G401 (cell line): ENCODE results near the gene CEACAM19. TPM values are rescaled to one million over a fixed set of nuclear protein-coding genes. Genes with fewer than 3 reads are reported as not detected.
"Not testable (repeated sequence)": the region's sequence is repeated elsewhere in the genome, so short reads cannot be mapped to it uniquely, and the experiment has no call there.

ENCODE experiments used
- DNase-seq: peaks from one replicate; pipeline ENCODE4 v3.0.0-alpha.2; 2015; ENCODE audit warnings: low spot score
- in situ Hi-C: cut with HindIII; loops from 2 replicates; pipeline ENCODE4 v1.10.0; 2016; ENCODE audit warnings: low sequenced_read_pairs, mixed read lengths
- total RNA-seq: library from RNA; depleted of rRNA; stranded (reverse); fragments of >200 nt; shearing (Covaris generic); gene quantifications from 2 replicates; pipeline ENCODE4 v1.2.3, GENCODE V29; 2014

CEACAM19 gene
- total RNA-seq, 1 experiment from 2014 or later: 0.78 TPM

DNA sequence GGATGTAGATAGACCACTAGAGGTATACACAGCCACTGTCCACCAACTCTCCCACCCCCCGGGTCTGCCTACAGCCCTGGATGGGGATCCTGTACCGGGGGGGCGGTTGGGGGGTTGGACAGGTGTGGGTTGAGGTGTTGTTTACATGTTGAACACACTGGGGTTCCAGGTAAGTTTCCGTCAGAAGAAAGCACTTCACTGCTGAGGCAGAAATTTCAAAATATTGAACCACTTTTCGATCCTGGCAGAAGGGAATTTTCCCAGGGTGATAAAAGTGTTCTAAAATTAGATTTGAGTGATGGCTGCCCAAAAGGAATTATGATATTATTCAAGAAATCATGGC, 21.1 kb downstream of the CEACAM19 start:
- in situ Hi-C loops: no loop called here
- no peak for DNase-seq

DNA sequence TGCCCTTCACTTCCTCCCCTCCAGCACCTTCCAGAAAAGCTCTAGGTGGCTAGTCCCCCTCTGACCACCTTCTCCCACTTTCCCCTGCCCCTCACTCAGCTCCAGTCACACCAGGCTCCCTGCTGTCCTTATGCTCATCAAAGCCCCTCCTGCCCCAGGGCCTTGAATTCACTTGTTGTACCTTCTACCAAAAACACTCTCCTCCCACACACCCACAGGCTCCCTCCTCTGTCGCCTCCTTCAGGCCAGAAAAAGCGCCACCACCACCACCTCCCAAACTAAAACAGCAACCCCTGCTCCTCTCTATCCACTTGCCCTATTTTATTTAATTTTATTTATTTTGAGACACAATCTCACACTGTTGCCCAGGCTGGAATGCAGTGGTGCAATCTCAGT, 22.9 kb downstream of the CEACAM19 start:
- DNase-seq: no peak
- in situ Hi-C loops: no loop called here

DNA sequence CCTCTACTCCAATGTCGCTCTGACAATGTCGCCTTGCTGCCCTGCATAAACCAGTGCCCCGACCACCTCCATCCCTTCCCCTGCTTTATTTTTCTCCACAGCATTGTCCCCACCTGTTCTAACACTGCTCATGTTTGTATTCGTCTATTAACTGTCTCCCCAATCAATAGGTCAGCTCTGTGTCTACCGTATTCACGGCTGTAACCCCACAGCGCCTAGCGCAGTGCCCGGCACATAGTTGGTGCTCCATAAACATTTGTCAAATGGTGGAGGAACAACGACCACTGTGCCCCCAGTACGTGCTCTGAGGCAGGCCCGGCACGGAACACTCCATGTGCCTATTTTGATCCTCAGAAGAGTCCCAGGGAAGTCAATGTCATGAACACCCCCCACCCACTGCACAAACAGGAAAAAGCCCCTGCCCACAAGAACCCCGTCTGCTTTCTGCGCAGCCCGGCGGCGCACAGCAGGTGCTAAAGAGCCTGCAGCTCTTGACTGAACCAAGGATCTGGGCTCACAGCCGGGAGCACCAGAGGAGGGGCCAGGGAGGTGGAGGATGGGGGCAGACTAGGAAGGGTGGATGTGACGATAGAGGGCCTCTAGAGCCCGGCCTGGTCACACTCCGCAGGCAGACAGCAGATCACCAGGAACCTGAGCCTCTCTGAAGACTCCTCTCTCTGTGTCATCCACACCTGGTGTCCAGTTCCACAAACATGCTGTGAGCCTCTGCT, 25.8 kb downstream of the CEACAM19 start:
- no peak for DNase-seq
- in situ Hi-C loops: no loop called here

DNA sequence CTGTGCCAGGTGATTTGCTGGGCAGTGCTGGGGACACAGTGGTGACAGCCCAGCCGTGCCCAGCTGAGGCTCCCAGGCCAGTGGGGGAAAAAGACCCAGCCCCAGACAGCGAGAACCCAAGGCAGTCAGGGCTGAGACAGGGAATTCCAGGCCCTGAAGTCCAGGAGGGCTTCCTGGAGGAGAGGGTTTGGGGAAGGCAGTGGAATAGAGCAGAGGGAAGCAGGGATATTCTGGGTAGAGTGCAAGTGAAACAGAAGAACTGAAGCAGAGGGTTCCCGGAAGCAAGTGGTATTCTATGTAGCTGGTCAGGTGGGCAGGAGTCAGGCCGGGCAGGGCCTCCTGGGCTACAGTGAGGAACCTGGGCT, 26.4 kb downstream of the CEACAM19 start:
- in situ Hi-C loops: no loop called here
- DNase-seq: no peak

DNA sequence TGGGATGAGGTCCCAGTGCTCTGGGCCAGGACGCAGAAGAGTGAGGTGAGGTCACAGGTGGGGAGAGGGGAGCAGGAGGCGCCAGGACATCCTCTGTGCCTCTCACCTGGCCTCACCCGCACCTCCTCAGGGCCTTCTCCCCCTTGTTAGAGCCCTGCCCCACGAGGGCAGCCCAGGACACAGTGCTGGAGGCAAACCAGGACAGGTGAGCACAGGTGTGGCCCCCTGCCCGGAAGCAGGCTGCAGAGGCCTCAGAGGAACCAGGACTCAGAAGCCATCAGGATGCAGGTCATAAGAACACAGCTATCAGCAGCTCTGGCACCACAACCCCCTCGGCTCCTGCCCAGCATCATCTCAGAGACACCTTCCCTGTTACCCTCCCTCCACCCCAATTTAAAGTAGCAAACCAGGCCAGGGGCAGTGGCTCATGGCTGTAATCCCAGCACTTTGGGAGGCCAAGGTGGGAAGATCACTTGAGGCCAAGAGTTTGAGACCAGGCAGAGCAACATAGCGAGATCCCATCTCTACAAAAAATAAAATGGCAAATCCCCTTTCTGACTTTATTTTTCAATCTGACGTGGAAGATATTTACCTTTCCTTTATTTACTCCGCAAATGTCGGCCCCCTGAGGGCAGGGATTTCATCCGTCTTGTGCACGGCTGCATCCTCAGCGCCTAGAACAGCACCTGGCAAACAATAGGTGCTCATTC, 27.4 kb downstream of the CEACAM19 start, which contains the start of gene CEACAM16:
Gene CEACAM16 (plus strand): TSS at position 660 of the 710 bp plus-strand sequence. CDS start 2,306 bp downstream, outside the sequence.
- in situ Hi-C loops: no loop called here
- no peak for DNase-seq

DNA sequence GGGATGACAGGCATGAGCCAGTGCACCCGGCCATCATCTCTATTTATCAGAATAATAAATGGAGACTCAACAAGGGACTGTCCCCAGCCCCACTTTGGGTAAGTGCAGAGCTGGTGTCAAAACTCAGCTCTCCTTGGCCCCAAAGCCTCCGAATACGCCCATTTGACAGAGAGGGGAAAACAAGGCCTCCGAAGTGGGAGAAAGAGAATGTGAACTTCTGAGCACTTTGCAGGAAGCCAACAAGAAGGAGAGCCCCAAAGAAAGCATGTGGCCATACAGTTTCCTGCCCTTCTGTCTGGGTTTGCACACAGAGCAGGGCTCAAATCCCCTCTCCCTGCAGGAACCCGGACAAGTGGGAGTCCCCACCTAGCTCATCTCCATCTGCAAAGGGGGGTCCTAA, 29.3 kb downstream of the CEACAM19 start:
- in situ Hi-C loops: loop anchor here (25.0 kb wide), 1 partner anchor 137 kb away; the partner anchor contains the start of gene NECTIN2
- DNase-seq: no peak

DNA sequence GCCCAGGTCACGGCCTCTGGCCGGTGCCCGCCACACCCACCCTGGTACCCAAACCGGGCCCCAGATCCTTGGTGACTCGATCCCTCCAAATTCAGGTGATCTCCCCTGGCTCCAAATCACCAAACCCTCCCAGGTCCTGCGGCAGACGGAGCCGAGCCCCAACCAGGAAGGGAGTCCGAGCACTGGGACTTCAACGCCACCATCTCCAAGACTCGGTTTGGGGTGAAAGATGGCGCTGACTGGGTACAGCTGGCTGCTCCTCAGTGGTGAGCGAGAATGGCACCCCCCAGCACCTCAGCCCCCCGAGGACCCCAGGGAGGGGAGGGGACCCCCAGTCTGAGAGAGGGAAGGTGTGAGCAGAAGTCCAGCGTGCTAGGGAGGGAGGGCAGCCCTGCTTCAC, 29.9 kb downstream of the CEACAM19 start:
- no peak for DNase-seq
- in situ Hi-C loops: loop anchor here (25.0 kb wide), 1 partner anchor 136 kb away; the partner anchor contains the start of gene NECTIN2

DNA sequence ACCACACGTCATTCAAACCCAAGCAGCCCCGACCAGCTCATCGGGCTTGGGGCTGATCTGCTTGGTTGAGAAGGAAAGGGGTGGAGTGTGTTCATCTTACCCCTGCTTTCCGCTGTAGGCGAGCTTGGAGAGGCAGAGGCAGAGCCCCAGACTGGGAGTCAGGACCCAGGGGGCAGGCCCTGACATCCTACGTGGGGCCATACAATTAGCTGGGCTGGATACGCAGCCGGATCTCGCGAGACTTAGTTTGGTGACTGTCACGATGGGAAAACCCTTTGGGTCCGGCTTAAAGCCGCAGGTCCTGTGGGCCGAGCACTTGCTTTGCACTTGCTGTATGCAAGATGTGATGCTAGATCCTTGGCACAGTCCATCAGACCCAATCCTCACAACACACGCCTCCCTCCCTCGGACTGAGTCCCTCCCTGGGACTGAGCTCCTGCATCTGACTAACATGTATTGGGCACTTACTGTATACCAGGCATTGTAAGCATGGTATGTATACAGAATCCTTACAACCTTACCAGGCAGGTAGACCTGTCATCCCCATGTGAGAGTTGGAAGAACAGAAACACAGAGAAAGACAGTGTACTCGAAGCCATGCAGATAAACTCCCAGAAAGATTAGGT, 31.4 kb downstream of the CEACAM19 start:
- in situ Hi-C loops: loop anchor here (25.0 kb wide), 1 partner anchor 135 kb away; the partner anchor contains the start of gene NECTIN2
- DNase-seq: no peak

DNA sequence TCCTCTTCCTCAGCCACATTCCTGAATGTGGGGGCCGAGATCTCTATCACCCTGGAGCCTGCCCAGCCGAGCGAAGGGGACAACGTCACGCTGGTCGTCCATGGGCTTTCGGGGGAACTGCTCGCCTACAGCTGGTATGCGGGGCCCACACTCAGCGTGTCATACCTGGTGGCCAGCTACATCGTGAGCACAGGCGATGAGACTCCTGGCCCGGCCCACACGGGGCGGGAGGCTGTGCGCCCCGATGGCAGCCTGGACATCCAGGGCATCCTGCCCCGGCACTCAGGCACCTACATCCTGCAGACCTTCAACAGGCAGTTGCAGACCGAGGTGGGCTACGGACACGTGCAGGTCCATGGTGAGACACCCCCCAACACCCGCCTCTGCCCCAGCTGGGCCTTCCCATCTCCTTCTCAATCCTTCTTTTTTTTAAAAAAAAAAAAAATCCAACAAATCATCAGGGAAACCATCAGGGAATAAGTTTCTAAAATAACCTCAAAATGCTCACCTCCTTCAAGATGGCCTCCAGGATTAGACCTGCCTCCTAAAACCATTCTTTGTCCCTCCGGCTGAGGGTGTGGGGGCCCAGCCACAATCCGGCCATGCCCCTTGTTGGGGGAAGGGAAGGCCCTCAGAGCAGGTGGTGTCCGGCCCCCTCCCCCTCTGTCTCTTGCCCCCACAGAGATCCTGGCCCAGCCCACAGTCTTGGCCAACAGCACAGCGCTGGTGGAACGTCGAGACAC, 32.2 kb downstream of the CEACAM19 start:
- in situ Hi-C loops: loop anchor here (25.0 kb wide), 1 partner anchor 134 kb away; the partner anchor contains the start of gene NECTIN2
- no peak for DNase-seq

DNA sequence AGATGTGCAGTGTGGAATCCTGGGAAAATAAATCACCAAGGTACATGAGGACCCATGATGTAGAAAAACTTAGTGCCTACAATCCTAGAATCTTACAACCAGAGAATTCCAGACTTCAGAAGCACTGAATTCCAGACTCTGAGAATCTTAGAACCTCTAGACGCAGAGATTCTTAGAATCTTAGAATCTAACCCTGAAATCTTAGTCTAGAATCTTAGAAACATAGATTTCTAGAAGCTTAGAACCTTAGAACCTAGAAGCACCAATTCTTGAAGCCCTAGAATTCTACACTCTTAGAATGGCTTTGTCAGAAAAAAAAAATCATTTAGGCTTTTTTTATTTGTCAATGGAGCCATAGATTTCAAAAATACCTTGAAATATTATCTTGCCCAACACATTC, 33.7 kb downstream of the CEACAM19 start:
- in situ Hi-C loops: loop anchor here (25.0 kb wide), 1 partner anchor 132 kb away; the partner anchor contains the start of gene NECTIN2
- DNase-seq: no peak

DNA sequence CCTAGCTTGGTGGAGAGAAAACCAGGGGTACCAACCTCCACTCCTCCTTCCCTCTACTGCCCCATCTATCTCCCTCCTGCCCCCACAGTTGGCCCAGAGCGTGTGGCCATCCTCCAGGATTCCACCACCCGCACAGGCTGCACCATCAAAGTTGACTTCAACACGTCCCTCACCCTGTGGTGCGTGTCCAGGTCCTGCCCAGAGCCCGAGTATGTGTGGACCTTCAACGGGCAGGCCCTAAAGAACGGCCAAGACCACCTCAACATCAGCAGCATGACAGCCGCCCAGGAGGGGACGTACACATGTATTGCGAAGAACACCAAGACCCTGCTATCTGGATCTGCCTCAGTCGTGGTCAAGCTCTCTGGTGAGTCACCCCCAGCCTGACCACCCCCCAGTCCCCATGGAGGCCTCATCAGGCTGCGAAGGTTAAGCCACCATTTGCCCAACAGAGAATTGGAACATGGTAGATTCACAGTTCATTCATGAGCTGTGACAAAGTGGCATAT, 34.3 kb downstream of the CEACAM19 start:
- DNase-seq: no peak
- in situ Hi-C loops: loop anchor here (25.0 kb wide), 1 partner anchor 132 kb away; the partner anchor contains the start of gene NECTIN2

DNA sequence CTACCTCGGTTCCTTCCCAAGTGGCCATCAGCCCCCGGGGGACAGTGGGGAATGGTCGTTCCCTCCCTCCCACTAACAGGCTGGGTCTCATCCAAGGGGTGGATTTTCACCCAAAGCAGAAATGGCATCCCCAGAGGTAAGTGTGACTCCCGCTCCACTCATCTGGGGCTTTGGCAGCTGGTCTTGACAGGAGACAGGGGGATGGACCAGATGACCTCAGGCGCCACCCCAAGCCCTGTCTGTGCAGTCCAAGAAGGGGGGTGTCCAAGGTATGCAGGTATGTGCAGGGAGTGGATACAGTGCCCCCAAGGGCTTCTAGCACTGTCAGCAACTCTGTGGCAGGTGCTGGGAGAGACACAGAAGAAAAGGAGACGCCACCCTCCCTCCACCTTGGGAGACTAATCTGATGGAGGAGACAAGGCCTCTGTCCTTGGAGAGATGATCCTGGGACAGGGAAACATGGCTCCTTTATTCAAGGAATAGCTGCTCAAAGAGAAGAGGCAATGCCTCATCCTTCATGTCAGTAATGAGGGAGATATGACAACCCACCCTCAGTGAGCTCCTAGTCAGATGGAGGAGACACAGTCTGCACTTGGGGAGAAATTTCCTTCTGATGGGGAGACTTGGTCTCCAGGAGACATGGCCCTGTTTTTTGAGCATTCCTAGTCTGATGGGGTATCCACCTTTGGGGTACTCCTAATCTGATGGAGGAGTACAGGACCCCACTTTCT, 35.4 kb downstream of the CEACAM19 start:
- DNase-seq: no peak
- in situ Hi-C loops: loop anchor here (25.0 kb wide), 1 partner anchor 131 kb away; the partner anchor contains the start of gene NECTIN2

DNA sequence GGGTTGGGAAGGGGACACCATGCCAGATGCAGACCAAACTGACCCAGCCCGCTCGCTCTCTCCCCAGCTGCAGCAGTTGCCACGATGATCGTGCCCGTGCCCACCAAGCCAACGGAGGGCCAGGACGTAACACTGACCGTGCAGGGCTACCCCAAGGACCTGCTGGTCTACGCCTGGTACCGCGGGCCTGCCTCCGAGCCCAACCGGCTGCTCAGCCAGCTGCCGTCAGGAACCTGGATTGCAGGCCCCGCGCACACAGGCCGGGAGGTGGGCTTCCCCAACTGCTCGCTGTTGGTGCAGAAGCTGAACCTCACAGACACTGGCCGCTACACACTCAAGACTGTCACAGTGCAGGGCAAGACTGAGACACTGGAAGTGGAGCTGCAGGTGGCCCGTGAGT, 36.5 kb downstream of the CEACAM19 start:
- DNase-seq: no peak
- in situ Hi-C loops: loop anchor here (25.0 kb wide), 1 partner anchor 130 kb away; the partner anchor contains the start of gene NECTIN2

DNA sequence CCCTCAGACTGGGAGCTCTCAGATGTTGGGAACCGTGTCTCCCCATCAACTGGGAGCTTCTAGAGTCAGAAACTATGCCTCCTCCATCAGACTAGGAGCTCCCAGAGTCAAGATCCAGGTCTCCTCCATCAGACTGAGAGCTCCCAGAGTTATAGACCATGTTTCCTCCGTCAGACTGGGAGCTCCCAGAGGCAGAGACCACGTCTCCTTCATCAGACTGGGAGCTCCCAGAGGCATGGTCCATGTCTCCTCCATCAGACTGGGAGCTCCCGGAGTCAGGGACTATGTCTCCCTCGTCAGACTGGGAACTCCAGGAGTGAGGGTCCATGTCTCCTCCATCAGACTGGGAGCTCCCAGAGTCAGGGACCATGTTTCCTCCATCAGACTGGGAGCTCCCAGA, 37.7 kb downstream of the CEACAM19 start:
- in situ Hi-C loops: loop anchor here (25.0 kb wide), 1 partner anchor 128 kb away; the partner anchor contains the start of gene NECTIN2

DNA sequence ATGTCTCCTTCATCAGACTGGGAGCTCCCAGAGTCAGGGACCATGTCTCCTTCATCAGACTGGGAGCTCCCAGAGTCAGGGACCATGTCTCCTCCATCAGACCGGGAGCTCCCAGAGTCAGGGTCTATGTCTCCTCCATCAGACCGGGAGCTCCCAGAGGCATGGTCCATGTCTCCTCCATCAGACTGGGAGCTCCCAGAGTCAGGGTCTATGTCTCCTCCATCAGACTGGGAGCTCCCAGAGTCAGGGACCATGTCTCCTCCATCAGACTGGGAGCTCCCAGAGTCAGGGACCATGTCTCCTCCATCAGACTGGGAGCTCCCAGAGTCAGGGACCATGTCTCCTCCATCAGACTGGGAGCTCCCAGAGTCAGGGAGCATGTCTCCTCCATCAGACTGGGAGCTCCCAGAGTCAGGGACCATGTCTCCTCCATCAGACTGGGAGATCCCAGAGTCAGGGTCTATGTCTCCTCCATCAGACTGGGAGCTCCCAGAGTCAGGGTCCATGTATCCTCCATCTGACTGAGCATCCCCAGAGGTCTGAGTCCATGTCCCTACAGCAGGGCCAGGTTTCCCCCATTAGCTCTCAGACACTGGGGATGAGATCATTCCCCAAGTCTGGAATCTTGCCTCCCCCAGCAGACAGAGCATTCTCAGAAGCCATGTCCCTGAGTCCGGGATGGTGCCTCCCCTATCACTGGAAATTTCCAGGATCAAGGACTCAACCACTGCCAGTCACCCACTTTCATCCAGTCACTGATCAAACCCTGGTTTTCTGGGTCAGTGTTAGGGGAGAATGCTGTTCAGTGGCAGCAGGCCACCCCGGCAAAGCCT, 38.4 kb downstream of the CEACAM19 start:
- DNase-seq: not testable (repeated sequence)
- in situ Hi-C loops: loop anchor here (25.0 kb wide), 1 partner anchor 128 kb away; the partner anchor contains the start of gene NECTIN2

More for the DNA sequence above, 37.7 kb downstream of the CEACAM19 start:
- no peak for DNase-seq

DNA sequence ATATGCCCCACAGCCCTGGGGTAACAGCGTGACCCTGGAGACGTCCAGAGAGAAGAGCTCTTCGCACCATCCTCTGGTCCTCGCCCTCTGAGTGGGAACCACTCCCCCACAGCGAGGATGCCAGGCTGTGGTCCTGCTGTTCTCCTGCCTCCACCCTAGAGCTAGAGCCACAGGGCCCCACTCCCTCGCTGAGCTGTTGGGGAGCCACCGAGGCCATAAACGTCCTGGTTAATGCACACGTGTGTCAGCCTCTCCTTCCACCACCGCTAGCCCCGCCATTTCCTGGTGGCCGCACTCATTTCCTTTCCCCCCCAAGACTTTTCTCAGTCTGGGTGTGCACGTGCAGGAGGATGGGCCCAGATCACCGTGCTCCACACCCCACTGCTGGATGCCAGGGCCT, 39.2 kb downstream of the CEACAM19 start:
- in situ Hi-C loops: loop anchor here (25.0 kb wide), 1 partner anchor 127 kb away; the partner anchor contains the start of gene NECTIN2
- no peak for DNase-seq
